ENCODE data around the gene TUB.

The TUB gene

DNA sequence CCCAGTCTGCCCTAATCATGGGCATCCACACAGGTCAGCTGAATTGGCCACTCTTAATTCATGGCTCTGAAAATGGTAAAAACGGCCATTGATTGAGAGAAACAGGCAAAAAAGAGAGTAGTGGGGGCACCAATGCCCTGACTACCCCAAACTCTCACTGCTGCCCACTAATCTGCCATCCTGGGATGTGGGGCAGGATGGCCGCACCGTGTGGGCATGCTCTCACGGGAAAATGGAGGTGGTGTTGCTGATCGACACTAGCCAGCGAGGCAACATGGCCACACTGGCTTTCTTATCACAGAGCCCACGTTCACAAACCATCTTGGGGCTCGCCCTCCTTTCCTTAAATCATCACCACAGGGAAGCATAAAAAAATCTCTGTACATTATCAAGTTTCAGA is 11.2 kb upstream of the TUB start:
- DNase-seq (ENCODE audit: low read depth), result no peak

DNA sequence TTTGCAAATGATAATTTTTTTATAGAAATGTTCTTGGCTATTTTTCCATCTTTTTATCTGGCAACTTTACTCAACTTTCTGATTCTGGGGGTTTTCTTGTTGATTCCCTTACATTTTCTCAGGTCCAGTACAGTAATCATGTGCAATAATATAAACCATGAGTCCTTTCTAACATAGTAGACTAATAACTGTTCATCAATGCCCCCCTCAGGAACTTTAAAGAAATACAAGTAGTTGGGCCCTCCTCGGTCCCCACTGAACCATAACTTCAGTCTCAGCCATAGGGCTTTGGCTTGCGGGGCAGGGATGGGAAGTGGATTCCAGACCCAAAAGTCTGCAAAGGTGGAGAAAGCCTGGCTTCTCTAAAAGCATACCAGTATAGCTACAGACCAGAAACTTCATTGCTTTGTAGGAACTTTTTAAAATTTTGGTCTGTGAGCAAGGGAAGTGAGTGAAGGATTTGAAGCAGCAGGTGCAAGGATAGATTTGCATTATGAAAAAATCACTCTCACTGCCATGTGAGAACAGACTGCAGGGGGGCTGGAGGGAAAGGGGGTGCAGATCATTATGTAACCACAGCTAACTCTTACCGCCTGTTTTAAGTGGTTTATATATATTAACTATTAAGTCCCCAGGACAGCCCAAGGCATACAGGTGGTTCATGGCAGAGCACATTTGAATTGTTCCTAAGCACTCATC is 10.4 kb upstream of the TUB start:
- peak; percentile 39 for DNase-seq (ENCODE audit: low read depth)

DNA sequence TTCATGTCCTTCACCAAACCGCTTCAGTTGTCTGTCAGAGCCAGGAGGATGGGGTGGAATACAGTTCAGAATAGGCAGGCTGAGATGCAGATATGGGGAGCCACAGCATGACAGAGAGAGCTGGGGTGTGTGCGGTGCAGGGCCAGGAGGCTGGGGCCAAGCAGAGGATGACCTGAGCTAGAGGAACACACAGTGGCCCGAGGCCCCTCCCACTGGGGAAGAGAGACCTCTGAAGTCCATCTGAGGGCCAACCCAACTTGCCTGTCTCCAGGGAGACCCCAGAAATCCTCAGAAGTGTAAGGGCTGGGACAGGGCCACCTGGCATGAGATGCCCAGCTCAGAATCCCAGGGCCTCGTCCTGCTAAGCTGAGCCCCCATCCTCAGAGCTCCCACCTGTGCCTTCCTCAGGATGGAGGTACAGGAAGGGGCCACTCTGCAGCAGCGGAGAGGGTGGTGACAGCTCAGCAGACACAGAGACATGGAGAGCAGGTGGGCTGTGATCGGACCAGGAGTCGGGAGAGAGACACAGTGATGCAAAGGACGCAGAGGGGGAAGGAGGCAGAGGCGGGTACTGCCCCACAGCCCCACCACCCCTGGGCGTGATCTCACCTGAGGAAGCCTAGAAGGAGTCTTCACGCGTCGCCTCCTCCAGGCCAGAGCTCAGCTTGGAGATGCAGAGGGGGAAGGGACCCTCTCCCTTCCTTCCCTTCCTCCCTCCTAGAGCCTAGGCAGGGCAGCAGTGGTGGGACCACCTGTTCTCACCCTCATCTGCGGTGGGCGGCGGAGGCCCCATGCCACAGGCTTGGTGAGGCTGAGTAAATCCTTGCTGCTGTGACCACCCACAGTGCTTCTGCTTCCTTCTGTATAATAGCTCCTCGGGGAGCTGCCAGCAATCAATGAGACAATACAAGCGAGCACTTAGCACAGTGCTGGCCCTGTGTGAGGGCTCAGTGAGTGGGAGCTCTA is 9.1 kb upstream of the TUB start:
- DNase-seq (ENCODE audit: low read depth), result no peak

DNA sequence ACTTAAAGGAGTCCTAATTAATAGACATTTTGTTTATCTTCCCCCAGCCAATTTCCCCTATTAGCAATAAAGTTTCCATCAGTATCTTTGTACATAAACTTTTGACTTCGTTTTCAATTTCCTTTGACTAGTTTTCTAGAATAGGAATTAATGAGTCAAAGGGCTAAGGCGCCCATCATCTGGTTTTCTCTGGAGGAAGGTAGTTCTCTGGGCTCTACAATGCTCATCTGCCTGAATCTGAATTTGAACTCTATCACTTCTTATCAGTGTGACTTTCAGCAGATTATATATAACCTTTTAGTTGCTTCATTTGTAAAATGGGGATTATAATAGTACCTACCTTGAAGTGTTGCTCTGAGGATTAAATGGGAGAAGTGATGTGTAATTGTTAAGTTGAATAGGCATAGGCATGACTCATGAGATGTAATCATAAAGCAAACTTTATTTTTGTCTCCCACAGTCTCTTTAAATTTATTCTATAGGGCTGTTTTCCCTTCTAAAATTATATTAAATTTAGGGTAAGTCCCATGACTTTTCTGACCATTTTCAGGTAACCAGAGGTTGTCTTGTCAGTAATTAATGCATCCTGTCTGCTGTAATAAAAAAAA is 5.8 kb upstream of the TUB start:
- DNase-seq (ENCODE audit: low read depth), result no peak

DNA sequence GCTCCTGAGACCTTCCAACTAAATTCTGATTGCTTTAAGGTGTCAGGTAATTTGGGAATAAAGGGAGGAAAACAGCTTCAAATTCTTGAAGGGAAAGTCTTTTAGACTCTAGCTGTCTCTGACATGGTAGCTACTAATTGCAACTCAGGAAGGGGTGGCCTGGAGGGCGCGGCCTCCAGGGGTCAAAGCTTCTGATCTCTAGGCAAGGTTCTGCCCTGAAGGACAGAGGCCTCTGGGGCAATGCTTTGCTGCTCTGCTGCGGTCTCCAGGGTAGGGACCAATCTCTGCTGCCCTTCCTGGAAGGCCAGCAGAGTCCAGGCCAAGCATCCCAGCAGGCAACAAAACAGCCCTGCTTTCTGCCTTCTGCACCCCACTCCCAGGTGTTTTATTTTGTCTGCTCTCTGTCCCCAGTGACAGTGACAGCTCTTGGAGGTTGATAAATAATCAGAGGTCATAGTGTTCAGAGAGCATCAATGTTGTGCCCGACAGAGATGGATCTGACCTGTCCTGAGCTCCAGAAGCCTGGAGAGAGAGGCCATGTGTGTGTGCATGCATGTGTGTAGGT is 1.8 kb upstream of the TUB start:
- DNase-seq (ENCODE audit: low read depth), result no peak

DNA sequence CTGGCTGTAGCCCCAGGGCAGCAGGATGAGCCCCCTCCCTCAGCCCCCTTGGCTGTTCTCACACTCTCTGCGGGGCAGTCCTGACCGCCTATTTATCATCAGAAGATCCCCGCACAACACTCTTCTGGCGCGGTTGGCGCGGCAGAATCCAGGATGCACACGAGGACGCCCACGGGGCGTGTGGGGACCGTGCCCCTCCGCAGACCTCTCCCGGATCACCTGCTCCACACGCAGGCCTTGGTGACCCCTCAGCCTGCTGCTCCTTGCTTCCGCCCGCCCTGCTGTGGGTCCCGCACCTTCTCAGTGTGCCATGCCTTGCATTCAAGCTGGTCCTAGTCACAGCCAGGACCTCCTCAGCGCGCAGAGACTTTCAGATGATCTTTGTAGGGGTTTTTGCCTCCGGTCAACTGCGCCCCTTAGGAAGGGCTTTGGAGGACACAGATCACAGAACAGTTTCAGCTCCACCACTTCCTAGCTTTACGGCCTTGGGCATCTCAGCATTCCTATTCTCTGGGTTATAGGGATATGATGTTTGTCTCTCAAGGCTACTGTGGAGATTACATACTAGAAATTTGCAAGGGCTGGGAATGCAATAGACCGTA is 841 bp upstream of the TUB start:
- DNase-seq (ENCODE audit: low read depth), result no peak

DNA sequence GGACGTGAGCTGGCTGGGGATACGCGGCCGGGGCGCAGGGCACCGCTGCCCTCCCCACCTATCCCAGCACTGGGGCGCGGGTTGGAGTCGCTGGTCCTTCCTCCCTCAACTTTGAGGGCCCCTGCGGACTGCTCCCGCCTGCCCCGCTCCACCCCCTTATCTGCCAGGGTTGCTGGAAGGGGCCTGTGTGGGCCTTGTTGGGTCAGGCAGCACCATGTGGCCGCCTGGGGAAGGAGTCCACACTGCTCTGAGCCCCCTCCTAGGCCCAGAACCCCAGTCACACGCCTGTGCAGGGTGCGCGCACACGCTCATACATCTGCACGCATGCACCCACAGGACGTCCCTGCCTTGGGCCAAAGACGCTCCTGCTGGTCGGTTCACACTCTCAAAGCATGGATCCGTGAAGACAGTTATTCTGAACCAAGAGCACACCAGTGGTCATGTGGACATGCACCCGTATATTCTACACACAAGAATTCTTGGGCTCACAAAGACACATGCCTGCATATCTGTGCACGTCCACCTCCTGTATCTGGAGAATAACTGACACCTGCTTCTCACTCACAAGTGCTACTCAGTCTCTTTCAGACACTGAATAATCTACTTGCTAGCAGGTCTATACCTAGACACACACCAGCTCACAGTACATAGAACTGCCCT is 710 bp downstream of the TUB start:
- DNase-seq (ENCODE audit: low read depth), result no peak

DNA sequence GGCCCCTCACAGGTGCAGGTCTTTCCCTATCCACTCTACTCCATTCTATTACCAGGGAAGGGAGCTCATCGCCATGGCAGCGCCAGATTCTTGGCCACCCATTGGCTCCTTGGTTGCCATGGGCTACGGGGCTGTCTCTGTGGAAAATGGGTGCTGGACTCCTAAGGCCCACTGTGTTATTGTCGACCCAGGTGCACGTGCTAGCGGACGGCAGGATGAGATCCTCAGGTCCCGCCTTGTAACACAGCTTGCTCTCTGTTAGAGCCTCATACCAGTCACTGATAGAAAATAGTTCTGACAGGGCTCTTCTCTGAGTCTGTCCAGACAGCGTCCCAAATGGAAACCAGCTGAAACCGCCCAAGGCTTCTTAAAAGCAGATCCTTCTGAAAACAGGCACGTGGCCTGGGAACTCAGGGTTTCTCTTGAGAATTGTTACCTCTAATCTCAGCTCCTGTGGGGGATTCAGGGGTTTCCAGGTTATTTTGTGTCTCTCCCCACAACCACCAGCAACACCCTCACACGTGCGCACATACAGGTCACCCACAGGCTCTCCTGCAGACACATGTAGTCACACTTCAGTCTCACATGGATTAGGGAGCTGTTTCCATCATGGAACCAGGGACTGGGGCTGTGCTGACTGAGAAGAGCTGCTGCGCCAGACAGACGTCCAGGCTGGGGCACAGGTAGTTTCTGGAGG is 1.5 kb downstream of the TUB start:
- DNase-seq (ENCODE audit: low read depth), result no peak

DNA sequence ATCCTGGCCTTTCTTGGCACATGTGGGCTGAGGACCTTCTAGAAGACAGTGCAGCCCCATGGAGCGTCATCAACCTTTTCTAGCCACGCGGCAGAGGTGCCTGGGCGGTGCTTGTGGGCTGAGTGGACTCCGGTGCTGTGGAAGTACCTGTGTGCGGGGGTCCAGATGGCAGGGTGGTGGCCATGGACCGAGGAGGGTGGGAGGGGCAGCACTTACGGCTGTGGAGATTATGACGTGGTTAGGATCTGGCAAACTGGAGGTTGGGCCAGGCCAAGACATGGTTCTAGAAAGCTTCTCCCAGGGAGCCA is 2.0 kb downstream of the TUB start:
- DNase-seq (ENCODE audit: low read depth), result no peak

DNA sequence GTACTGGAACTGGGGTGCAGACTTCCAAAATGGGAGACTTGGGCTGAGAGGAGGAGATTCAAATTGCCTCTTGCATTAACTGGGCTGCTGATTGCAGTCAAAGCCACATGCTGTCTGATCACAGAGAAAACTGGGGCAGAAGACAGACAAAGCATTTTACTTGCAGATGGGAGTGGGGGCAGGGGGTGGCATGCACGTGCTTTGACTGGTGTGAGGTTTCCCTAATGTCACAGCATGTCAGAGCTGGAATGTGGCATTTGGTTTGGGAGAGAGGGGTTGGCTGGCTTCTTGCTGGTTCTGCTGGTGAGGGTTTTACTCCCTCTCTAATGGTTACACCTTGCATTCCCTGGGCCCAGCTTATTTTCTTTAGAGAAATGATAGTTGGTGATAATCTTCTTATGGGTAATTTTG is 2.9 kb downstream of the TUB start:
- no peak for DNase-seq (ENCODE audit: low read depth)

DNA sequence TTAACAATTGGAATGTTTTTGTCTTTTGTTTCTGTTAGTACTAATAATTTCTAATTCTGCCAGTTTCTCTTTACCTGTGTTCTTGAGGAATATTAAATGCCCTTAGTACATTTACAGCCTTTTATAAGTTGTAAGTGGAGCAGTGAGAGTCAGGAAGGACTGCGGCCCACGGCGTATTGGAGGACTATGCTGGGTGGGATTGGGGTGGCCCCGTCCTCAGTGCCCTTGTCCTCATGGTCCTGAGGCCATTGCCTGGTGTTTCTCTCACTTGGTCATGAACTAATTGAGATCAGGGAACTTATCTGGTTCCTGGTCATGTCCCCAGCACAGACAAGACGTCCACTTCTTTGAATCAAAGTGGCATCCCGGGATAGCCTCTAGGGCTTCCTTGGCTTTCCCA is 3.3 kb downstream of the TUB start:
- no peak for DNase-seq (ENCODE audit: low read depth)

DNA sequence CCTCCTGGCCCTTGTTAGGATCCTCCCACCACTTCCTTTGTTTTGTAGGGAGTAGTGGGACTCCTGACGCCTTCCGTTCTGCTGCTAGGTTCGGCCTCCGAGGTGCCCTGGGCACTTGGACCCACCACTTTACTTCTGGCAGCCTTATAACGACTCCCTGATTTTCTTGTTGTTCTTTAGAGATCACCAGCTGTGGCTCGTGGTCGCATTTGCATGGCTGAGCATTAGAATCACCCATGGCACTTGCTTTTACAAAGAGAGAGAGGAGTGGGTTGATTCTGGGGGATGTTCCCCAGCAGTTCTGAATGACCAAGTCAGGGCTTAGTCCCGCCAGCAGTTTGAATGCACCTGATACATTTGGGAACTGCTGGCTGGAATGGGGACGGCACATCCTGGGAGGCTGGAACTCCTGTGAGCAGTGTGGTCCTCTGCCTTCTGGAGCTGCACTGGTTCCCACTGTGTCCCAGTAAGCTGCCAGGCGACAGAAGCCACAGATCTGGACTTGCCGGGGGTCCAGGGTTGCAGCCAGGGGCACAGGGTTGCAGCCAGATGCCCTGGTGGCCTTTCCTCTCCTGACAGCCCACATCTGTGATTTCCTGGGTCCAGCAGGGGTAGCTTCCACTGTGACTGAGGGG is 4.1 kb downstream of the TUB start:
- DNase-seq (ENCODE audit: low read depth), result no peak

DNA sequence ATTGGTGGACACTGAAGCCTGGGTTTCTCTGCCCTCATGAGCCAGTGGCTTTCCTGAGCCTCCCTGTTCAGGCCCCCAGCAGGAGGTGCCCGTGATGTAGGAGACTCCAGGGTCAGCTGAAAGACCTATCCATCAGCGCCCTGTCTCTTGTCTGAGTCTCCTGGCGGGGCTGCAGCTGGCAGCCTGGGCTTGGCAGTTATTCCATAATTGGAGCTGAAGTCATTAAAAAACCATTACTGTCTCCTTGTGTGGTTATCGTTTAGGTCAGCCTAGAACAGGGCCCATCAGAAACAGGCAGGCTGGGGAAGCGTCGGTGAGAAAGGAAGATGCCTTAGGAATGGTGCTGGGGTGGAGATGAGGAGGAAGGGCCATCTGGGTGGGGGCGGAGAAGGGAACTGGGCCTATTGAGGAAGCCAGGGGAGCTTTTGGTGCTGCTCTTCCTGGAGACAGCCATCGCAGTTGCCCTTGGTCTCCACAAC is 5.0 kb downstream of the TUB start:
- DNase-seq (ENCODE audit: low read depth), result no peak

DNA sequence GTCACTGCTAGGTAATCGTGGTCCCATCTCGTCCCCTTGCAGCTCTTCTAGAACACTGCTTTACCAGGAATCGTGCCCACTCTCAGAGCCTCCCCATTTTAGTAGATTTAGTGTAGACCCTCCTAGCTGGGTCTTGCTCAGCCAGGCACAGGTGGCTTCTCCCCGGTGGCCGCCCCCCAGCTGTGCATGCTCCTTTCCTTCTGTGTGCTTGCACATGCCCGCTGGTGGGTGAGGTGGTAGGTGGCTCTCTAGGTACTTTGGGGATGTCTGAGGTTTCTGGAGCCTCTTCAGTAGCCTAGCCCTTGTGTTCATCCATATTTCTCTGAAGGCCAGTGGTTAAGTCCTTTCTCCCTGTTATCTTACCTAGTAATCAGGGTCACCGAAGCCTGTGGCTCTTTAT is 5.6 kb downstream of the TUB start:
- no peak for DNase-seq (ENCODE audit: low read depth)

DNA sequence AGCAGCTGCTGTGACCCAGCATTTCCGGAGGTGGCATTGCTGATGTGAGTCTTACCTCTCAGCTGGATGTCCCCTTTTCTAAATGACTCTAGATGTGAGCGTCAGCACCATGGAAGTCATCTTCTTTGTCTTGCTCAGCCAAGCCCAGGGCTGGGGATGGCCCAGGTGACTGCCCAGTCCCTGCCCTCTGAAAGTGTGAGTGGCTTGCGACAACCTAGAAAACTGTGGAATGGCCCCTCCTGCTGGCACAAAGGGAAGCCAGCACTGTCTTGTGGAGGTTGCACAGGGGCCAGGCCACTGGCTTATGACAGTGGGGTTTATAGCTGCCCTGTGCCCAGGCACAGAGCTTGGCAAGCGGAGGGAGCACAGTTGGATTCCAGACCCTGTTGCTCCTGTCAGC is 6.2 kb downstream of the TUB start:
- DNase-seq (ENCODE audit: low read depth), result no peak

DNA sequence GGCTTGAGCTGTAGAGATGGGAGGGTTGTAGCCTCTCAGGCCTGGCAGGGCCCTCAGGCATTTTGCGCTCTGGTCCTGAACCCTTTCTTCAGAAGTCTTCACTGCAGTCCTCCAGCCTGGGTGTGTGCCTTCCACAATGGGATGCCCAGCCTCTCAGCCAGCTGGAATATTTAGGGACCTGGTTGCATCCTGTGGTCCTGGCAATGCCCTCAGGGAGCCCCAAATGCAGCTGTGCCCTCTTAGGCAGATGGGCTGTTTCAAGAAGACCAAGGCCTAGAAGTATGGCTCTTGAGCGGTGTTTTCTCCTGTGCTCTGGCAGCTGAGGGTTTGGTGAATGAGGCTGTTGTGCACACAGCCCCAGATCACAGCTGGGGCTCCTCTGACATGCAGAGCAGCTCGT is 6.7 kb downstream of the TUB start:
- no peak for DNase-seq (ENCODE audit: low read depth)

DNA sequence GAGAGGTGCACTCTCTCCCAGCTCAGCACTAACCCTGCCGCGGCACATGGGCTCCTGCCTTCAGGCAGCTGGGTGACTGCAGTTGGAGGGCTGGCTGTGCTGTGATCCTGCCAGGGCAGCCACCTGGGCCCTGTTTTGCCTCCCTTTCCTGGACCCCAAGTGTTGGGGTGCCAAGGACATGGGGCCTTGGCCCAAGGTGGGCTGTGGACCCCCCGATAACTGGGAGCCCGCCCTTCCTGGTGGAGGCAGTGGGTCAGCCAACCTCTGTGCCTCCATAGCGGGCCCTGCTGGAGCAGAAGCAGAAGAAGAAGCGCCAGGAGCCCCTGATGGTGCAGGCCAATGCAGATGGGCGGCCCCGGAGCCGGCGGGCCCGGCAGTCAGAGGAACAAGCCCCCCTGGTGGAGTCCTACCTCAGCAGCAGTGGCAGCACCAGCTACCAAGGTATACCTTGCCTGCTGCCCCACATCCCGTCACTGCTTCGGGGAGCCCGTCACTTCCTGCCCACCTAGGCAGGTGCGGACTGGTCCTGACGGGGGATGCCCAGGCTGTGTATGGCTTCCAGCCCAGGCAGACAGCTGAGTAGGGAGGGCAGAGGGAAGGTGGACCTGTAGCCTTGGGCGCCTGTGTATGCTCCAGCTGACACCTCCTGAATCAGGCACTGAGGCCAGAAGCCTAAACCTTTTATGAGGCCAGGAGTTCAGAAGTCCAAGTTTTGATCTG is 8.9 kb downstream of the TUB start:
- no peak for DNase-seq (ENCODE audit: low read depth)

DNA sequence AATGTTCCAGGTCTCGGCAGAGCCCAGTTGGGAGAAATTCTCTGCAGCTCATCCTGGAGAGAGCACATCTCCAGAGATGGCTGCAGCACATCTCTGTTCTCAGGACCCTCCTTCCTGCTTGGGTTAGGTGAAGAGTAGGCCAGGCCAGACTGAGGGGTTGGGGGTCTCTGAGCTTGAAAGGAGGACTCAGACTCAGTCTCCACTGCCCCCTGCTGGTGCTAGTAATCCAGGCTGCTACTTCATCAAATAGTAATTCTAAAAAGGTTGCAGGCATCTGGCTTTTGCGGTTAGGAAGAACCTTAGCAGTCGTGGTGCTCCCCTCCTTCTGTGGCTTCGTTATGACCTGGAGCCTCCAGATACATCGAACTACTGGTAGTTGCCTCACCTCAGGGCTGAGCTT is 9.7 kb downstream of the TUB start:
- DNase-seq (ENCODE audit: low read depth), result peak; percentile 37

DNA sequence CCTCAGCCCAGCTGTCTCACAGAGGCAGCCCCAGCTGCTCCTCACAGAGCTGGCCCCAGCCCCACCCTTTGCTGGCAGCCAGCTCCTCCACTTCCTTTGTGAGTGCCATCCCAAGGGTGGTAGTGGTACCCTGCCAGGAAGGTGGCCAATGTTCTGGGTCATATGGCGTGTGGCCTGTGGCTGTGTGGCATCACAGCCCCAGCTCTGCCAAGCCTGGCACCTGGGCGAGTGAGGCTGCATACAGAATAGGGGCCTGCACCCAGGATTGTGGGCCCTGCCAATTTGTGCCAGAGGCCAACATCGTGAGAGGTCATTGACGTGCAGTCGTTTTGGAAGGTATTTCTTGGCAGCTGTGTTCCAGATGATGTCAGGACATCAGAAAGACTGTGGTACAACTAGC is 10.7 kb downstream of the TUB start:
- DNase-seq (ENCODE audit: low read depth), result no peak
